Mucosa of stomach (tissue), 1 donor: ENCODE results near the gene KRTAP19-2.

Experiments used
- H3K27me3 ChIP-seq: one replicate; pipeline ENCODE4 v1.7.0; 2013; ENCODE audit warnings: mild to moderate bottlenecking, low read length; ENCODE audit not compliant: control insufficient read depth, insufficient read depth
- H3K36me3 ChIP-seq: one replicate; pipeline ENCODE4 v1.7.0; 2013; ENCODE audit warnings: low read length; ENCODE audit not compliant: control insufficient read depth, insufficient read depth
- H3K4me1 ChIP-seq: one replicate; pipeline ENCODE4 v1.7.0; 2013; ENCODE audit warnings: mild to moderate bottlenecking, low read length; ENCODE audit not compliant: control insufficient read depth, insufficient read depth
- H3K4me3 ChIP-seq: one replicate; pipeline ENCODE4 v1.7.0; 2013; ENCODE audit warnings: low read length
- H3K9ac ChIP-seq: one replicate; pipeline ENCODE4 v1.7.0; 2013; ENCODE audit warnings: mild to moderate bottlenecking, low read length, moderate library complexity
- H3K9me3 ChIP-seq: one replicate; pipeline ENCODE4 v1.7.0; 2013; ENCODE audit warnings: mild to moderate bottlenecking, low read length, moderate library complexity; ENCODE audit not compliant: control insufficient read depth
- donor health status: Pancreatic carcinoma.

Gene KRTAP19-2

GRCh38 chr21:30468900-30469714 lies 18.1 kb downstream of the KRTAP19-2 start:
- H3K36me3 ChIP-seq, result no peaks in the 10 kb centered on the region
- H3K9me3 ChIP-seq, result no peaks in the 10 kb centered on the region
- H3K4me3 ChIP-seq, result no peak overlapping the region
- no peaks in the 10 kb centered on the region for H3K4me1 ChIP-seq
- no peaks in the 10 kb centered on the region for H3K27me3 ChIP-seq
- H3K9ac ChIP-seq, result no peak overlapping the region

GRCh38 chr21:30463713-30464112 lies 23.5 kb downstream of the KRTAP19-2 start:
- H3K36me3 ChIP-seq, result no peaks in the 10 kb centered on the region
- no peak overlapping the region for H3K9ac ChIP-seq
- no peak overlapping the region for H3K4me3 ChIP-seq

GRCh38 chr21:30448514-30448913 lies 38.7 kb downstream of the KRTAP19-2 start:
- no peaks in the 10 kb centered on the region for H3K27me3 ChIP-seq
- H3K9me3 ChIP-seq, result no peaks in the 10 kb centered on the region
- H3K9ac ChIP-seq, result no peak overlapping the region
- H3K36me3 ChIP-seq, result no peaks in the 10 kb centered on the region
- H3K4me1 ChIP-seq, result no peaks in the 10 kb centered on the region
- no peak overlapping the region for H3K4me3 ChIP-seq

More at GRCh38 chr21:30463713-30464112, 23.5 kb downstream of the KRTAP19-2 start:
- Histone ChIP-seq H3K27me3 (no peaks in the 10 kb centered on the region), H3K4me1 (no peaks in the 10 kb centered on the region), H3K9me3 (no peaks in the 10 kb centered on the region)

GRCh38 chr21:30447056-30447455 lies 40.2 kb downstream of the KRTAP19-2 start:
- Histone ChIP-seq H3K9ac (no peak overlapping the region), H3K27me3 (no peaks in the 10 kb centered on the region), H3K9me3 (no peaks in the 10 kb centered on the region), H3K4me3 (no peak overlapping the region), H3K4me1 (no peaks in the 10 kb centered on the region), H3K36me3 (no peaks in the 10 kb centered on the region)

- Histone ChIP-seq H3K9ac (no peak overlapping the region), H3K27me3 (no peaks in the 10 kb centered on the region), H3K4me1 (no peaks in the 10 kb centered on the region), H3K9me3 (no peaks in the 10 kb centered on the region), H3K36me3 (no peaks in the 10 kb centered on the region), H3K4me3 (no peak overlapping the region)
Observed at GRCh38 chr21:30444204-30444603, 43.0 kb downstream of the KRTAP19-2 start.

- Histone ChIP-seq H3K36me3 (no peaks in the 10 kb centered on the region), H3K9me3 (no peaks in the 10 kb centered on the region), H3K4me3 (no peak overlapping the region)
Observed at GRCh38 chr21:30443226-30443625, 44.0 kb downstream of the KRTAP19-2 start.

GRCh38 chr21:30439975-30440374 lies 47.3 kb downstream of the KRTAP19-2 start, which contains the start of gene KRTAP15-1:
TSS of gene KRTAP15-1 (plus strand) at chr21:30440275. CDS start at chr21:30440328, 53 bp downstream.
- H3K9ac ChIP-seq, result no peak within 1 kb of the TSS
- H3K36me3 ChIP-seq, result no peaks in the 10 kb centered on the region
- H3K9me3 ChIP-seq, result no peaks in the 10 kb centered on the region
- no peaks in the 10 kb centered on the region for H3K27me3 ChIP-seq
- no peak within 1 kb of the TSS for H3K4me3 ChIP-seq
- no peaks in the 10 kb centered on the region for H3K4me1 ChIP-seq

More at GRCh38 chr21:30443226-30443625, 44.0 kb downstream of the KRTAP19-2 start:
- Histone ChIP-seq H3K4me1 (no peaks in the 10 kb centered on the region), H3K27me3 (no peaks in the 10 kb centered on the region), H3K9ac (no peak overlapping the region)
